A673 (cell line): ENCODE data around the gene OR1L8. TPM values are rescaled to one million over a fixed set of nuclear protein-coding genes. Genes with fewer than 3 reads are reported as not detected.

Experiments
- BruUV-seq: library from RNA; stranded (reverse); fragments of 400-500 nt; replicated peaks from 2 replicates; lab custom pipeline; 2021; lab: Mats Ljungman, UMichigan
- CTCF ChIA-PET: fragments of 300-600 bp; sonication (Branson Sonifier 250); formaldehyde crosslinking; loops from one replicate; lab custom pipeline; 2022; ENCODE audit warnings: antibody characterized with exemption; lab: Charles Lee
- POLR2A ChIA-PET: fragments of 300-600 bp; sonication (Branson Sonifier 250); formaldehyde crosslinking; loops from one replicate; lab custom pipeline; 2022; ENCODE audit warnings: antibody characterized with exemption; ENCODE audit not compliant: low non-redundant PET; lab: Charles Lee
- DNase-seq: peaks from one replicate; pipeline ENCODE4 v3.0.0-alpha.2; 2015; ENCODE audit warnings: low spot score
- H3K27ac ChIP-seq: fragments of 200-600 bp; sonication (generic); 2 replicates; pipeline ENCODE4 v1.5.1; 2016; ENCODE audit warnings: mixed run types, low read depth, mild to moderate bottlenecking, mixed read lengths, antibody characterized with exemption, low read length; ENCODE audit not compliant: poor library complexity, severe bottlenecking
- H3K27me3 ChIP-seq: fragments of 200-600 bp; sonication (generic); replicated peaks from 2 replicates; pipeline ENCODE4 v1.6.1; 2017; ENCODE audit warnings: mixed run types, low read depth, mild to moderate bottlenecking, mixed read lengths, antibody characterized with exemption, low read length; ENCODE audit not compliant: insufficient read depth, poor library complexity
- H3K36me3 ChIP-seq: fragments of 200-600 bp; sonication (generic); 2 replicates; pipeline ENCODE4 v1.6.1; 2016; ENCODE audit warnings: mixed run types, mild to moderate bottlenecking, mixed read lengths, antibody characterized with exemption, low read length; ENCODE audit not compliant: insufficient read depth, poor library complexity, severe bottlenecking
- H3K4me1 ChIP-seq: fragments of 200-600 bp; sonication (generic); 2 replicates; pipeline ENCODE4 v1.6.1; 2017; ENCODE audit warnings: mixed run types, mild to moderate bottlenecking, mixed read lengths, antibody characterized with exemption, low read length; ENCODE audit not compliant: insufficient read depth, poor library complexity, severe bottlenecking
- H3K4me3 ChIP-seq: fragments of 200-600 bp; sonication (generic); 2 replicates; pipeline ENCODE4 v1.5.1; 2016; ENCODE audit warnings: low read depth, mixed run types, mild to moderate bottlenecking, mixed read lengths, low read length; ENCODE audit not compliant: poor library complexity, severe bottlenecking
- H3K9me3 ChIP-seq: fragments of 200-600 bp; sonication (generic); 2 replicates; pipeline ENCODE4 v1.6.1; 2016; ENCODE audit warnings: mixed run types, low read depth, mild to moderate bottlenecking, mixed read lengths, antibody characterized with exemption, low read length; ENCODE audit not compliant: poor library complexity, severe bottlenecking
- CTCF ChIP-seq: fragments of 300-800, 200-600 bp; sonication (generic); conservative IDR thresholded peaks from 2 replicates; pipeline ENCODE4 v1.5.1; 2017; ENCODE audit warnings: low read depth, mild to moderate bottlenecking, antibody characterized with exemption, low read length, moderate library complexity, mixed read lengths
- EZH2 ChIP-seq: fragments of 200-600 bp; sonication (generic); IDR thresholded peaks from 2 replicates; pipeline ENCODE4 v1.6.1; 2017; ENCODE audit warnings: borderline replicate concordance, low read depth, mild to moderate bottlenecking, mixed read lengths, antibody characterized with exemption, low read length; ENCODE audit not compliant: poor library complexity, severe bottlenecking
- intact Hi-C: fragments of 100-400 bp; cut with micrococcal nuclease; formaldehyde crosslinking; loops from one replicate; pipeline ENCODE4 v1.10.0; 2022; ENCODE audit not compliant: unreplicated experiment
- total RNA-seq: library from RNA; stranded (reverse); gene quantifications from 2 replicates; pipeline ENCODE4 v1.2.3, GENCODE V29; 2021

Gene OR1L8
- total RNA-seq, 1 experiment from 2014 or later: not detected

GRCh38 chr9:122552812-122553211 lies 30.4 kb downstream of the OR1L8 start, which contains the start of gene OR1N2:
OR1N2 (plus strand) TSS chr9:122553112; CDS start chr9:122553212, 100 bp downstream.
- POLR2A ChIA-PET: no interaction called here
- TF ChIP-seq EZH2: no peak
- no peak for TF ChIP-seq CTCF

GRCh38 chr9:122551371-122551770 lies 31.8 kb downstream of the OR1L8 start:
- TF ChIP-seq CTCF: no peak
- no peak for TF ChIP-seq EZH2
- Histone ChIP-seq H3K27me3 (peaks cover 54% of the 10 kb centered on the region), H3K9me3 (no peaks in the 10 kb centered on the region), H3K4me1 (no peaks in the 10 kb centered on the region), H3K4me3 (no peak overlapping the region), H3K27ac (no peak overlapping the region), H3K36me3 (no peaks in the 10 kb centered on the region)
- CTCF ChIA-PET: no interaction called here
- intact Hi-C loops: no loop called here
- POLR2A ChIA-PET: no interaction called here
- no peak for DNase-seq
- BruUV-seq: no TSS peak

More at GRCh38 chr9:122552812-122553211, 30.4 kb downstream of the OR1L8 start, which contains the start of gene OR1N2:
- intact Hi-C loops: no loop called here
- CTCF ChIA-PET: no interaction called here
- Histone ChIP-seq H3K4me3 (no peak within 1 kb of the TSS), H3K27ac (no peak within 1 kb of the TSS), H3K36me3 (no peaks in the 10 kb centered on the region), H3K4me1 (no peaks in the 10 kb centered on the region), H3K27me3 (peaks cover 49% of the 10 kb centered on the region), H3K9me3 (no peaks in the 10 kb centered on the region)
- BruUV-seq: no TSS peak
- DNase-seq: no peak

- BruUV-seq: no TSS peak
- H3K27me3 ChIP-seq: peaks cover 45% of the 10 kb centered on the region
- no peaks in the 10 kb centered on the region for H3K4me1 ChIP-seq
- ChIA-PET POLR2A (no interaction called here), CTCF (no interaction called here)
- no peak for DNase-seq
- H3K4me3 ChIP-seq: no peak overlapping the region
- no peaks in the 10 kb centered on the region for H3K9me3 ChIP-seq
- intact Hi-C loops: no loop called here
- H3K36me3 ChIP-seq: no peaks in the 10 kb centered on the region
- TF ChIP-seq EZH2: no peak
- TF ChIP-seq CTCF: no peak
- no peak overlapping the region for H3K27ac ChIP-seq
These were observed 37.0 kb downstream of the OR1L8 start for GRCh38 chr9:122546196-122546595.
